H1 (cell line): ENCODE results near the gene ZBTB24. TPM values are rescaled to one million over a fixed set of nuclear protein-coding genes. Genes with fewer than 3 reads are reported as not detected.

Source experiments
- CHD7 ChIP-seq: fragments of 300-600 bp; sonication (generic); IDR thresholded peaks from 2 replicates; pipeline ENCODE4 v1.7.1; 2012; ENCODE audit warnings: low read length, moderate library complexity, mild to moderate bottlenecking, inconsistent platforms; ENCODE audit not compliant: insufficient replicate concordance
- JUN ChIP-seq: IDR thresholded peaks from 2 replicates; pipeline ENCODE4 v1.6.1; 2011; ENCODE audit warnings: low read depth, mild to moderate bottlenecking, improper control_type of control experiment, low read length
- POU5F1 ChIP-seq: IDR thresholded peaks from 2 replicates; pipeline ENCODE4 v1.6.1; 2011; ENCODE audit warnings: low read depth, mild to moderate bottlenecking, low read length, moderate library complexity
- SP2 ChIP-seq: IDR thresholded peaks from 2 replicates; pipeline ENCODE4 v1.6.1; 2012; ENCODE audit warnings: mild to moderate bottlenecking, low read length, inconsistent platforms
- TAF1 ChIP-seq: IDR thresholded peaks from 2 replicates; pipeline ENCODE4 v1.6.1; 2011; ENCODE audit warnings: mild to moderate bottlenecking, low read depth, low read length
- TBP ChIP-seq: IDR thresholded peaks from 2 replicates; pipeline ENCODE4 v1.6.1; 2011; ENCODE audit warnings: low read depth, low read length, improper control_type of control experiment
- USF2 ChIP-seq: IDR thresholded peaks from 2 replicates; pipeline ENCODE4 v1.6.1; 2011; ENCODE audit warnings: low read length, improper control_type of control experiment
- YY1 ChIP-seq: IDR thresholded peaks from 2 replicates; pipeline ENCODE4 v1.6.1; 2011; ENCODE audit warnings: low read depth, mild to moderate bottlenecking, low read length
- polyA plus RNA-seq, 7 experiments: library from polyadenylated mRNA; depleted of rRNA in 3 of 7; stranded (reverse) in 5 of 7; unstranded in 2 of 7; fragments of >200 nt in 5 of 7; fragments of 200-250 nt in 2 of 7; gene quantifications; 1 replicate in 5 of 7; 2 replicates in 1 of 7; 4 replicates in 1 of 7; pipeline versions ENCODE4 v1.2.1 to v1.2.3, GENCODE V29; 2011 to 2013; ENCODE audit warnings: missing spikeins in 2 of 7, mixed read lengths in 2 of 7
- total RNA-seq: library from RNA; stranded (reverse); fragmentation: NEBNext Ultra II Directional; extraction: Animal tissue kit (Norgen Biotek cat#: 25700); gene quantifications from 2 replicates; pipeline ENCODE4 v1.2.1, GENCODE V29; 2021

Gene ZBTB24
- total and polyA plus RNA-seq, 2 of the 8 experiments (the other 6 are each of a cell fraction or from before 2014, with no cell fraction given): 7.5 to 21.0 TPM

GRCh38 chr6:109508166-109508860 lies 25.3 kb upstream of the ZBTB24 start (continued):
- no peak for TF ChIP-seq TAF1
- peak; percentile 81 for TF ChIP-seq CHD7
- 0 out of 2 replicates have a peak, but pooled peaks have one; percentile 36 for TF ChIP-seq JUN
- peak; percentile 26; the same call in 1 of the 2 replicates for TF ChIP-seq POU5F1
- no peak for TF ChIP-seq USF2
- no peak for TF ChIP-seq YY1
- no peak for TF ChIP-seq TBP
- no peak for TF ChIP-seq SP2
